Fibroblast of lung (primary cell): ENCODE measurements around the gene CIDEB. TPM values are rescaled to one million over a fixed set of nuclear protein-coding genes. Genes with fewer than 3 reads are reported as not detected.
A peak's percentile ranks its signal among the peaks of the same experiment; 100 is the strongest.

Experiments
- DNase-seq, 2 donors: peaks; one replicate each; pipeline versions ENCODE4 v3.0.0 to v3.0.0-alpha.2; 2010; ENCODE audit warnings: low read depth in 2 of 2
- H2AFZ ChIP-seq: 2 replicates; pipeline ENCODE4 v1.5.1; 2012; ENCODE audit warnings: low read length, control low read depth, inconsistent platforms
- H3K27ac ChIP-seq: 2 replicates; pipeline ENCODE4 v1.5.1; 2011; ENCODE audit warnings: low read length, control low read depth; ENCODE audit not compliant: insufficient read depth
- H3K27me3 ChIP-seq: 2 replicates; pipeline ENCODE4 v1.5.1; 2011; ENCODE audit warnings: mild to moderate bottlenecking, low read length; ENCODE audit not compliant: control insufficient read depth, insufficient read depth
- H3K36me3 ChIP-seq: 2 replicates; pipeline ENCODE4 v1.5.1; 2011; ENCODE audit warnings: low read length; ENCODE audit not compliant: control insufficient read depth, insufficient read depth
- H3K4me1 ChIP-seq: 2 replicates; pipeline ENCODE4 v1.5.1; 2011; ENCODE audit warnings: low read length; ENCODE audit not compliant: control insufficient read depth, insufficient read depth; ENCODE audit errors: extremely low read depth
- H3K4me2 ChIP-seq: 2 replicates; pipeline ENCODE4 v1.5.1; 2011; ENCODE audit warnings: low read length, control low read depth; ENCODE audit not compliant: insufficient read depth; ENCODE audit errors: extremely low read depth
- H3K4me3 ChIP-seq, 4 experiments: fragments of 200-600 bp in 1 of 4; sonication (generic) in 1 of 4; replicated peaks in 1 of 4; 2 replicates each; pipeline ENCODE4 v1.5.1; 2011 to 2016; ENCODE audit warnings: low read length in 4 of 4, low read depth in 3 of 4, mild to moderate bottlenecking in 3 of 4, control low read depth in 2 of 4, inconsistent platforms in 1 of 4, mixed read lengths in 1 of 4; ENCODE audit not compliant: insufficient read depth in 1 of 4; ENCODE audit errors: control extremely low read depth in 1 of 4
- H3K79me2 ChIP-seq: 2 replicates; pipeline ENCODE4 v1.5.1; 2012; ENCODE audit warnings: mild to moderate bottlenecking, low read length, inconsistent platforms; ENCODE audit not compliant: control insufficient read depth, insufficient read depth
- H3K9ac ChIP-seq: 2 replicates; pipeline ENCODE4 v1.5.1; 2011; ENCODE audit warnings: mild to moderate bottlenecking, low read length, control low read depth; ENCODE audit not compliant: insufficient read depth
- H3K9me3 ChIP-seq: 2 replicates; pipeline ENCODE4 v1.5.1; 2012; ENCODE audit warnings: low read depth, low read length; ENCODE audit not compliant: control insufficient read depth, insufficient read depth
- H4K20me1 ChIP-seq: 2 replicates; pipeline ENCODE4 v1.5.1; 2011; ENCODE audit warnings: low read length; ENCODE audit not compliant: control insufficient read depth, insufficient read depth; ENCODE audit errors: extremely low read depth
- CTCF ChIP-seq, 2 donors: IDR thresholded peaks in 1 of 2; conservative IDR thresholded peaks in 1 of 2; 1 replicate in 1 of 2; 2 replicates in 1 of 2; pipeline ENCODE4 v1.5.1; 2011 to 2012; ENCODE audit warnings: low read length in 2 of 2, control low read depth in 1 of 2, inconsistent platforms in 1 of 2, low read depth in 1 of 2, mild to moderate bottlenecking in 1 of 2
- EZH2 ChIP-seq: IDR thresholded peaks from 2 replicates; pipeline ENCODE4 v1.5.1; 2012; ENCODE audit warnings: low read length, control low read depth, mild to moderate bottlenecking; ENCODE audit errors: missing control alignments
- polyA plus RNA-seq, 2 donors: library from polyadenylated mRNA; depleted of rRNA in 1 of 2; stranded (reverse) in 1 of 2; unstranded in 1 of 2; fragments of >200 nt; gene quantifications; 2 replicates each; pipeline ENCODE4 v1.2.1, GENCODE V29; 2011 to 2012; ENCODE audit warnings: missing spikeins in 1 of 2
- total RNA-seq: library from RNA; depleted of rRNA; stranded (reverse); fragments of >200 nt; gene quantifications from 2 replicates; pipeline ENCODE4 v1.2.1, GENCODE V29; 2014

CIDEB gene
- total and polyA plus RNA-seq, 2 donors (not counting 1 experiment from before 2014, with no cell fraction given), result 0.33 to 0.42 TPM

GRCh38 chr14:24270537-24271133 is 37.1 kb downstream of the CIDEB start:
- no peaks in the 10 kb centered on the region for H3K4me1 ChIP-seq
- no peaks in the 10 kb centered on the region for H4K20me1 ChIP-seq
- H3K27me3 ChIP-seq, result no peaks in the 10 kb centered on the region
- H3K79me2 ChIP-seq, result no peaks in the 10 kb centered on the region
- peak in 1 of 2 donors; percentile 5 for DNase-seq
- H3K9ac ChIP-seq, result peak overlapping the region; percentile 99
- H3K36me3 ChIP-seq, result peaks cover 9% of the 10 kb centered on the region
- H3K9me3 ChIP-seq, result no peaks in the 10 kb centered on the region
- H3K4me2 ChIP-seq, result peak overlapping the region; percentile 89
- no peak for TF ChIP-seq CTCF (conservative IDR thresholded peaks at IDR 0.05 in 1 of 2, IDR thresholded peaks at IDR 0.05 in 1 of 2; ENCODE audit: low read depth in 1 of 2, low read length in 2 of 2)
- TF ChIP-seq EZH2, result no peak
- H3K27ac ChIP-seq, result peak overlapping the region; percentile 99
- H3K4me3 ChIP-seq, result peak overlapping the region; percentile 67 to 99 (median 94)
- H2AFZ ChIP-seq, result peak overlapping the region; percentile 89

- no peak overlapping the region for H3K4me2 ChIP-seq
- no peak overlapping the region for H3K4me3 ChIP-seq
- H3K9ac ChIP-seq, result no peak overlapping the region
- no peak overlapping the region for H2AFZ ChIP-seq
- DNase-seq, result no peak
- H3K4me1 ChIP-seq, result no peaks in the 10 kb centered on the region
- no peaks in the 10 kb centered on the region for H3K79me2 ChIP-seq
- no peak overlapping the region for H3K27ac ChIP-seq
- TF ChIP-seq EZH2 (no peak), CTCF (conservative IDR thresholded peaks at IDR 0.05 in 1 of 2, IDR thresholded peaks at IDR 0.05 in 1 of 2; ENCODE audit: low read depth in 1 of 2, low read length in 2 of 2) (no peak)
- H3K27me3 ChIP-seq, result no peaks in the 10 kb centered on the region
- H3K9me3 ChIP-seq, result no peaks in the 10 kb centered on the region
- H4K20me1 ChIP-seq, result no peaks in the 10 kb centered on the region
- peaks cover 9% of the 10 kb centered on the region for H3K36me3 ChIP-seq
Observed at GRCh38 chr14:24269910-24270536, 37.8 kb downstream of the CIDEB start.

- no peak overlapping the region for H3K4me2 ChIP-seq
- H3K9me3 ChIP-seq, result no peaks in the 10 kb centered on the region
- H3K79me2 ChIP-seq, result no peaks in the 10 kb centered on the region
- H3K4me1 ChIP-seq, result no peaks in the 10 kb centered on the region
- no peak overlapping the region for H3K27ac ChIP-seq
- H3K9ac ChIP-seq, result no peak overlapping the region
- H3K27me3 ChIP-seq, result no peaks in the 10 kb centered on the region
- no peak for DNase-seq
- no peak for TF ChIP-seq EZH2
- no peak for TF ChIP-seq CTCF (conservative IDR thresholded peaks at IDR 0.05 in 1 of 2, IDR thresholded peaks at IDR 0.05 in 1 of 2; ENCODE audit: low read depth in 1 of 2, low read length in 2 of 2)
- H3K4me3 ChIP-seq, result no peak overlapping the region
- no peak overlapping the region for H2AFZ ChIP-seq
- peaks cover 9% of the 10 kb centered on the region for H3K36me3 ChIP-seq
- no peaks in the 10 kb centered on the region for H4K20me1 ChIP-seq
Observed at GRCh38 chr14:24269368-24269767, 38.4 kb downstream of the CIDEB start.
